ENCODE measurements around the gene RELB. TPM values are rescaled to one million over a fixed set of nuclear protein-coding genes. Genes with fewer than 3 reads are reported as not detected.
A peak's percentile ranks its signal among the peaks of the same experiment; 100 is the strongest.
"Not testable (repeated sequence)": the region's sequence is repeated elsewhere in the genome, so short reads cannot be mapped to it uniquely, and the experiment has no call there.

The RELB gene
- total RNA-seq, 2 donors from 2014 or later, result 11.0 to 13.0 TPM

DNA sequence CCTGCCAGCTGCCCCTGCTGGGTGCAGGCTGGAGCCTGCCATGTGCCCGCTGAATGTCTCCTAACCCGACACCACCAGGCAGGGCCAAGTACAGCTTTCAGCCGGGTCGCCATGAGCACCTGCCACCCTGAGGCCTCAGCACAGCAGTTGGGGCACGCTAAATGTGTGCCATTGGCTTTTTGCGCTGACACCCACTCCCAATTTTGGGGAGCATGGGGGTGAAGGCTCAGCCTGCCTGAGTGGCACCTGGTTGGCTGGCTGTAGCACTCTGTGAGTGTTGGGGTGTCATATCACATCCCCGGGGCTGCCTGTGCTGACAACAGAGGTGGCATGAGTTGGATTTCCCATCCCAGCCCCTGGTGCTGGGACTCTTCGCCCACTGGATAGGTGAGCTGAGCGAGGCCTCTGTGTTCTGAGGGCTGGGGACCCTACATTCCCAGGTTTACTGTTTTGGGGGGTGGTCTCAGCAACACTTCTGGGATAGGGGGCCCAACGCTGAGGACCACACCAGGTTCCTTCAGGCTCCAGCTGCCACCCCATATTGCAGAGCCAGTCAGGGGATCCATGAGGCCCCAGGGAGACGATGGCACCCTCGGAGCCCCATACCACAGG lies 7.2 kb upstream of the RELB start:
- TF ChIP-seq POLR2A (IDR thresholded peaks at IDR 0.05), result no peak
- TF ChIP-seq, protein P1, sequence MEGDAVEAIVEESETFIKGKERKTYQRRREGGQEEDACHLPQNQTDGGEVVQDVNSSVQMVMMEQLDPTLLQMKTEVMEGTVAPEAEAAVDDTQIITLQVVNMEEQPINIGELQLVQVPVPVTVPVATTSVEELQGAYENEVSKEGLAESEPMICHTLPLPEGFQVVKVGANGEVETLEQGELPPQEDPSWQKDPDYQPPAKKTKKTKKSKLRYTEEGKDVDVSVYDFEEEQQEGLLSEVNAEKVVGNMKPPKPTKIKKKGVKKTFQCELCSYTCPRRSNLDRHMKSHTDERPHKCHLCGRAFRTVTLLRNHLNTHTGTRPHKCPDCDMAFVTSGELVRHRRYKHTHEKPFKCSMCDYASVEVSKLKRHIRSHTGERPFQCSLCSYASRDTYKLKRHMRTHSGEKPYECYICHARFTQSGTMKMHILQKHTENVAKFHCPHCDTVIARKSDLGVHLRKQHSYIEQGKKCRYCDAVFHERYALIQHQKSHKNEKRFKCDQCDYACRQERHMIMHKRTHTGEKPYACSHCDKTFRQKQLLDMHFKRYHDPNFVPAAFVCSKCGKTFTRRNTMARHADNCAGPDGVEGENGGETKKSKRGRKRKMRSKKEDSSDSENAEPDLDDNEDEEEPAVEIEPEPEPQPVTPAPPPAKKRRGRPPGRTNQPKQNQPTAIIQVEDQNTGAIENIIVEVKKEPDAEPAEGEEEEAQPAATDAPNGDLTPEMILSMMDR (IDR thresholded peaks at IDR 0.05), result no peak
- TF ChIP-seq POLR2AphosphoS5 (IDR thresholded peaks at IDR 0.05), result no peak
- Histone ChIP-seq H3K36me3 (peaks cover 0 to 6% of the 10 kb centered on the region in 2 donors), H3K27ac (no peak overlapping the region), H3K9me3 (no peaks in the 10 kb centered on the region), H3K4me1 (replicated peaks) (no peaks in the 10 kb centered on the region), H3K27me3 (replicated peaks; ENCODE audit: insufficient read depth) (no peaks in the 10 kb centered on the region), H3K4me3 (no peak overlapping the region)
- WGBS, result 81% methylated on average over 12 of the region's 12 CpGs
- DNase-seq (ENCODE audit: low spot score), result no peak
- intact Hi-C loops (cut with DNase I), result no loop called here

DNA sequence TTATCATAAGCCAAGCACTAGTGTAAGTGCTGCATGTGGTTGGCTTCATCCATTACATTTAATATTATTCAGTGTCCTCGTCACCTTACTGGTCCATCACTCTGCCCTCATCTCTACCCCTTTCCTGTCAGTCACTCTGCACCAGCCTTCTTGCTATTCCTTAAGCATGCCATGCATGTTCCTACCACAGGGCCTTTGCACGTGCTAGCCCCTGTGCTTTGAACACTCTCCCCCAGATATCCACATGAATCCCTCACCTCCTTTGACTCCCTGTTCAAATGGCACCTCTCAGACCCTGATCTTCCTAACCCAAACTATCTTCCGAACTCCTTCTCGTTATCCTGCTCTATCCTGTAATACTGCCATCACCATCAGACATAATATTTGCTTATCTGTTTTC lies 3.2 kb upstream of the RELB start:
- intact Hi-C loops (cut with DNase I), result no loop called here
- Histone ChIP-seq H3K9me3 (no peaks in the 10 kb centered on the region), H3K27ac (no peak overlapping the region), H3K4me1 (replicated peaks) (no peaks in the 10 kb centered on the region), H3K27me3 (replicated peaks; ENCODE audit: insufficient read depth) (no peaks in the 10 kb centered on the region), H3K4me3 (no peak overlapping the region), H3K36me3 (no peaks in the 10 kb centered on the region)
- no peak for DNase-seq (ENCODE audit: low spot score)
- 86% methylated on average over 4 of the region's 4 CpGs for WGBS
- TF ChIP-seq POLR2AphosphoS5 (IDR thresholded peaks at IDR 0.05), result no peak

- H3K4me3 ChIP-seq; H3K36me3 ChIP-seq; H3K27ac ChIP-seq; intact Hi-C loops (cut with DNase I); H3K27me3 ChIP-seq (replicated peaks; ENCODE audit: insufficient read depth); H3K4me1 ChIP-seq (replicated peaks); H3K9me3 ChIP-seq; DNase-seq (ENCODE audit: low spot score): not testable (repeated sequence)
- 80% methylated on average over 12 of the region's 12 CpGs for WGBS
Measured at GRCh38 chr19:44999131-44999925, 1.9 kb upstream of the RELB start.

DNA sequence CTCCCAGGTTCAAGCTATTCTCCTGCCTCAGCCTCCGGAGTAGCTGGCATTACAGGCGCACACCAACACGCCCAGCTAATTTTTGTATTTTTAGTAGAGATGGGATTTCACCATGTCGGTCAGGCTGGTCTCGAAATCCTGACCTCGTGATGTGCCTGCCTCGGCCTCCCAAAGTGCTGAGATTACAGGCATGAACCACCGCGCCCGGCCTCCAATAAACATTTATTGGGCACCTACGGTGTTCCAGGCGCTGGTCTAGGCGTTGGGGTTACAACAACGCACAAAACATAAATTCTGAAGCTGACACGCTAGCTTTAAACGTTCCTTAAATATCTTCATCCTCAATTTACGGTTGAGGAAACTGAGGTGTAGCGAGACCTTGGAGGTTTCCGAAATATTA lies 599 bp upstream of the RELB start:
- Histone ChIP-seq H3K27ac (peak overlapping the region; percentile 65 to 70), H3K4me3 (peak overlapping the region; percentile 26 to 70)
- 57% methylated on average over 19 of the region's 19 CpGs for WGBS
- DNase-seq (ENCODE audit: low spot score); H3K4me1 ChIP-seq (replicated peaks); intact Hi-C loops (cut with DNase I); H3K27me3 ChIP-seq (replicated peaks; ENCODE audit: insufficient read depth); H3K36me3 ChIP-seq; H3K9me3 ChIP-seq: not testable (repeated sequence)

DNA sequence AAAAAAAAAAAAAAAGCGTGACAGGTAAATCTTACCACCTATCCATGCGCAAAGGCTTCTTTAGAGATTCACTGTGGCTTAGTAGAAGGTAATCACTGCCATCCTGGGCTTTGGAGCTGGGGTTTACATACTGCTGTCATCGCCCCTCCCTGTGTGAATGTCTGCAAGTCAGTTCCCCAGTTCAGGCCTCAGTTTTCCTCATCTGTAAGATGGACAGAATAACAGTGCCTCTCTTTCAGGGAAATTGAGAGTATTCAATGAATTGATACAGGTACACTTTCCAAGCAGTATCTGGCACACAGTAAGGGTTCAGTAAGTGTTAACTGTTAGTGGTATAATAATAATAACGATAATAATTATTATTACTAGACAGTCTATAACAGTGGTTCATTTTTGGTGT lies 2.2 kb downstream of the RELB start:
- Histone ChIP-seq H3K9me3 (no peaks in the 10 kb centered on the region), H3K27ac (no peak overlapping the region), H3K36me3 (no peaks in the 10 kb centered on the region), H3K27me3 (replicated peaks; ENCODE audit: insufficient read depth) (no peaks in the 10 kb centered on the region), H3K4me3 (no peak overlapping the region), H3K4me1 (replicated peaks) (no peaks in the 10 kb centered on the region)
- no peak for DNase-seq (ENCODE audit: low spot score)
- WGBS, result 97% methylated on average over 4 of the region's 4 CpGs
- intact Hi-C loops (cut with DNase I), result no loop called here
- TF ChIP-seq POLR2A (IDR thresholded peaks at IDR 0.05), result no peak
- TF ChIP-seq POLR2AphosphoS5 (IDR thresholded peaks at IDR 0.05), result no peak
- TF ChIP-seq, protein P1 (IDR thresholded peaks at IDR 0.05), result no peak

DNA sequence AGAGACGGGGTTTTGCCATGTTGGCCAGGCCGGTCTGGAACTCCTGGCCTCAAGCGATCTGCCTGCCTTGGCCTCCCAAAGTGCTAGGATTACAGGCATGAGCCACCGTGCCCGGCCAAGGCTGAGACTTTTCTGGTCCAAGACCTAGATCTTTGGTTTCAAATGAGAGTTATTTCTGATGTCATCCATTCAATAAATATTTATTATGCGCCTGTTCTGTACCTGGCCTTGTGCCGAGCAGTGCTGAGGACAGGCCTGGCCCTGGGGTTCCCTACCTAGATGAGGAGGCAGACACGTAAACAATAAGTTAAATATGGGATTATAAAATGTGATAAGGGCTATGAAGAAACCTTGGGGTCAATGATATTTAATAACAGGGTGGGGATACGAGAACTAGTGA lies 4.5 kb downstream of the RELB start:
- intact Hi-C loops (cut with DNase I), result no loop called here
- Histone ChIP-seq H3K27ac (no peak overlapping the region), H3K4me3 (no peak overlapping the region), H3K4me1 (replicated peaks) (no peaks in the 10 kb centered on the region), H3K9me3 (no peaks in the 10 kb centered on the region), H3K36me3 (no peaks in the 10 kb centered on the region), H3K27me3 (replicated peaks; ENCODE audit: insufficient read depth) (no peaks in the 10 kb centered on the region)
- DNase-seq (ENCODE audit: low spot score), result no peak
- 87% methylated on average over 9 of the region's 9 CpGs for WGBS
- TF ChIP-seq, protein P1 (IDR thresholded peaks at IDR 0.05), result no peak
- TF ChIP-seq POLR2A (IDR thresholded peaks at IDR 0.05) (no peak), POLR2AphosphoS5 (IDR thresholded peaks at IDR 0.05) (no peak)

Measured in prostate gland (tissue), 2 donors.